ENCODE measurements around the gene MORN5. TPM values are rescaled to one million over a fixed set of nuclear protein-coding genes. Genes with fewer than 3 reads are reported as not detected.

Gene MORN5
- total RNA-seq, 1 donor = not detected

- TF ChIP-seq, protein P1, sequence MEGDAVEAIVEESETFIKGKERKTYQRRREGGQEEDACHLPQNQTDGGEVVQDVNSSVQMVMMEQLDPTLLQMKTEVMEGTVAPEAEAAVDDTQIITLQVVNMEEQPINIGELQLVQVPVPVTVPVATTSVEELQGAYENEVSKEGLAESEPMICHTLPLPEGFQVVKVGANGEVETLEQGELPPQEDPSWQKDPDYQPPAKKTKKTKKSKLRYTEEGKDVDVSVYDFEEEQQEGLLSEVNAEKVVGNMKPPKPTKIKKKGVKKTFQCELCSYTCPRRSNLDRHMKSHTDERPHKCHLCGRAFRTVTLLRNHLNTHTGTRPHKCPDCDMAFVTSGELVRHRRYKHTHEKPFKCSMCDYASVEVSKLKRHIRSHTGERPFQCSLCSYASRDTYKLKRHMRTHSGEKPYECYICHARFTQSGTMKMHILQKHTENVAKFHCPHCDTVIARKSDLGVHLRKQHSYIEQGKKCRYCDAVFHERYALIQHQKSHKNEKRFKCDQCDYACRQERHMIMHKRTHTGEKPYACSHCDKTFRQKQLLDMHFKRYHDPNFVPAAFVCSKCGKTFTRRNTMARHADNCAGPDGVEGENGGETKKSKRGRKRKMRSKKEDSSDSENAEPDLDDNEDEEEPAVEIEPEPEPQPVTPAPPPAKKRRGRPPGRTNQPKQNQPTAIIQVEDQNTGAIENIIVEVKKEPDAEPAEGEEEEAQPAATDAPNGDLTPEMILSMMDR (IDR thresholded peaks at IDR 0.05; ENCODE audit: insufficient read depth, low read length) = peak; percentile 69
- peak; percentile 52 for DNase-seq (ENCODE audit: low read depth)
These were observed 1.5 kb upstream of the MORN5 start for GRCh38 chr9:122158202-122158601.

DNA sequence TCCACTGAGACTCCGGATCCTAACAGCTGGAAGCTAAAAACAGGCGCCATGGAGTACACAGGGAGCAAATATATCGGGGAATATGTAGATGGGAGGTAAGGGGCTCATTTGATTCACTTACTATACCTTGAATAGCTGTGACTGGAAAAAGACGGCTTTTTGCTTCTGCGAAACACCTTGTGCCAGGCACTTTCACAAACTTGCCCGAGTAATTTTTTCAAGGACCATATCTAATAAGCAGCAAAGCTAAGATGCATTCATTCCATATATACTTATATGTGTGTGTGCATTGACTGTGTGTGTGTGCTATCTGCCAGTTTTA, 178 bp downstream of the MORN5 start:
- H3K4me3 ChIP-seq (ENCODE audit: low read depth, low read length) = peak overlapping the region; percentile 96
- TF ChIP-seq, protein P1 (IDR thresholded peaks at IDR 0.05; ENCODE audit: insufficient read depth, low read length) = no peak
- DNase-seq (ENCODE audit: low read depth) = no peak

More at GRCh38 chr9:122158202-122158601, 1.5 kb upstream of the MORN5 start:
- H3K4me3 ChIP-seq (ENCODE audit: low read depth, low read length) = peak overlapping the region; percentile 31

DNA sequence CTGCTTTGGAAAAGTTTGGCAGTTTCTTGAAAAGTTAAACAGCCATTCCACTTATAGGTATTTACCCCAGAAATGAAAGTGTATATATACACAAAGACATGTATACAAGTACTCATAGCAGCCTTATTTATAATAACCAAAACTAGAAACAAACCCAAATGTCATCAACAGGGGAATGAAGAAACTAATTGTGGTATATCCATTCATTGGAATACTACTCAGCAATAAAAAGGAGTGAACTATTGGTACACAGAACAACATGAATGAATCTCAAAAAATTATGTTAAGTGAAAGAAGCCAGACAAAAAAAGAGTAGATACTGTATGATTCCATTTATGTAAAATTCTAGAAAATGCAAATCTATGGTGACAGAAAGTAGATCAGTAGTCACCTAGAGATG, 2.7 kb downstream of the MORN5 start:
- H3K4me3 ChIP-seq (ENCODE audit: low read depth, low read length) = no peak overlapping the region
- TF ChIP-seq, protein P1 (IDR thresholded peaks at IDR 0.05; ENCODE audit: insufficient read depth, low read length) = no peak
- DNase-seq (ENCODE audit: low read depth) = no peak

DNA sequence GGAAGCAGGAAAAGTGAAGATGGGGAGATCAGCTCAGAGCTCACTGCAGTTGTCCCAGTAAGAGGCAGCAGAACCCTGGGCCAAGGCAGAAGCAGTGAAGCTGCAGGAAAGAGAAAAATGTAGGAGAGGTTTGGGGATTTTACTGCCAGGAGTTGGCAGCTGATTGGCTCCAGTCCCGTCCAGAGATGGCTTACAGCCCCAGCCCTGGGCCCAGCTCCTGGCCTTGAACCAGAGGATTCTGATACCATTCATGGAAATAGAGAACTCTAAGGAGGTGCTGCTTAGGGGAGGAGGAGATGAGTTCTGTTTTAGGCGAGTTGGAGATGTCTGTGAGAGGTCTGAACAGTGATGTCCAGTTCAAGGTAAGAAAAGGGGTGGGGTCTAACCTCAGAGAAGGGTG, 4.6 kb downstream of the MORN5 start:
- H3K4me3 ChIP-seq (ENCODE audit: low read depth, low read length) = no peak overlapping the region
- peak; percentile 13 for DNase-seq (ENCODE audit: low read depth)
- TF ChIP-seq, protein P1 (IDR thresholded peaks at IDR 0.05; ENCODE audit: insufficient read depth, low read length) = no peak

GRCh38 chr9:122168356-122168755, 8.6 kb downstream of the MORN5 start:
- TF ChIP-seq, protein P1 (IDR thresholded peaks at IDR 0.05; ENCODE audit: insufficient read depth, low read length) = no peak
- no peak for DNase-seq (ENCODE audit: low read depth)
- no peak overlapping the region for H3K4me3 ChIP-seq (ENCODE audit: low read depth, low read length)

DNA sequence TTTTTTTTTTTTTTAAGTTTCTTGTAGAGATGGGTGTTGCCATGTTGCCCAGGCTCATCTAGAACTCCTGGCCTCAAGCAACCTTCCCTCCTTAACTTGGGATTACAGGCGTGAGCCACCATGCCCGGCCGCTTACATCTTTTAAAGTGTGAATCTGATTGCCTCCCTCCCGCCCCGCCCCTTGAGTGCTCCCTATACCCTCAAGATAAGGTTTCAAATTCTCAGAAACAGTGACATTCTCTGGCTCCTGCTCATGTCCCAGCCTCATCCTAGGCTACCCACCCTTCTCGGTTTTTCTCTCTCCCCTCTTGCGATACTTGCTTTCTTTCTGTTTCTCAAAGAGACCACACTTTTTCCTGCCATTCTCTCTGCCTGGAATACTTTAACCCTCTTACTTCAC, 12.4 kb downstream of the MORN5 start:
- no peak for DNase-seq (ENCODE audit: low read depth)
- TF ChIP-seq, protein P1 (IDR thresholded peaks at IDR 0.05; ENCODE audit: insufficient read depth, low read length) = no peak
- H3K4me3 ChIP-seq (ENCODE audit: low read depth, low read length) = no peak overlapping the region

DNA sequence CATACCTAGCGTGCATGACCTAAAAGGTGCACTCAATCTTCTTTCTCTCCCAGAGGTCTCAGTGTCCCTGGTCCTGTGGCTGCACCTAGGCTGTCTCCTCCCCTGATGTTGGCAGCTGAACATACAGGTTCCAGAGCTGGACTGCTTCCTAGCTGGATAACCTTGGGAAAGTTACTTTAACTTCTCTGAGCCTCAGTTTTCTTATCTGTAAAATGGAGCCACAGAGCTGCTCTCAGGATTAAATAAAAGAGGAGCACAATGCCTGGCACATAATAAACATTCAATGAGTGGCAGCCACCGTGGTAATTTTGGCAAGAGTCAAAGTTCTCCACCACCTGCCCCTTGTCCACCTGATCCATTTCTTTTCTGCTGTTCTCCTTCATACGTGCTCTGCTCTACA, 14.0 kb downstream of the MORN5 start:
- DNase-seq (ENCODE audit: low read depth) = no peak
- no peak overlapping the region for H3K4me3 ChIP-seq (ENCODE audit: low read depth, low read length)
- TF ChIP-seq, protein P1 (IDR thresholded peaks at IDR 0.05; ENCODE audit: insufficient read depth, low read length) = no peak

All from fibroblast of the aortic adventitia (primary cell).